GM19452 (cell line): ENCODE measurements around the gene MYO1D.
"Not testable (repeated sequence)": the region's sequence is repeated elsewhere in the genome, so short reads cannot be mapped to it uniquely, and the experiment has no call there.

Experiments used
- ATAC-seq: cut with Tn5 transposase; IDR thresholded peaks from one replicate; pipeline ENCODE4 v1.9.1; 2021; ENCODE audit not compliant: unreplicated experiment

Gene MYO1D

GRCh38 chr17:32896647-32897258, 19.8 kb upstream of the MYO1D start:
- no peak for ATAC-seq

GRCh38 chr17:32894245-32894644, 17.3 kb upstream of the MYO1D start:
- no peak for ATAC-seq

- not testable (repeated sequence) for ATAC-seq
Observed at GRCh38 chr17:32887410-32887809, 10.5 kb upstream of the MYO1D start.

GRCh38 chr17:32886951-32887350, 10.0 kb upstream of the MYO1D start:
- not testable (repeated sequence) for ATAC-seq

- no peak for ATAC-seq
Observed at GRCh38 chr17:32882734-32883133, 5.8 kb upstream of the MYO1D start.

GRCh38 chr17:32882029-32882428, 5.1 kb upstream of the MYO1D start:
- no peak for ATAC-seq

- ATAC-seq, result no peak
Observed at GRCh38 chr17:32880671-32881453, 3.9 kb upstream of the MYO1D start.

GRCh38 chr17:32879134-32879533, 2.2 kb upstream of the MYO1D start:
- ATAC-seq, result no peak

GRCh38 chr17:32878211-32878610, 1.3 kb upstream of the MYO1D start:
- no peak for ATAC-seq

- peak; percentile 84 for ATAC-seq
Observed at GRCh38 chr17:32877164-32877764, 340 bp upstream of the MYO1D start.

GRCh38 chr17:32875923-32876416, 954 bp downstream of the MYO1D start:
- ATAC-seq, result no peak

- no peak for ATAC-seq
Observed at GRCh38 chr17:32875230-32875917, 1.6 kb downstream of the MYO1D start.

GRCh38 chr17:32873114-32873513, 3.8 kb downstream of the MYO1D start:
- no peak for ATAC-seq

- ATAC-seq, result no peak
Observed at GRCh38 chr17:32871746-32872145, 5.2 kb downstream of the MYO1D start.

- ATAC-seq, result no peak
Observed at GRCh38 chr17:32870969-32871368, 6.0 kb downstream of the MYO1D start.

- ATAC-seq, result no peak
Observed at GRCh38 chr17:32870027-32870670, 6.8 kb downstream of the MYO1D start.

- no peak for ATAC-seq
Observed at GRCh38 chr17:32869345-32870026, 7.4 kb downstream of the MYO1D start.

- ATAC-seq, result no peak
Observed at GRCh38 chr17:32865141-32865540, 11.8 kb downstream of the MYO1D start.

- ATAC-seq, result no peak
Observed at GRCh38 chr17:32863559-32863958, 13.4 kb downstream of the MYO1D start.

GRCh38 chr17:32862940-32863339, 14.0 kb downstream of the MYO1D start:
- no peak for ATAC-seq
